HG02763 (cell line): ENCODE measurements around the gene TSSC4.
"Not testable (repeated sequence)": the region's sequence is repeated elsewhere in the genome, so short reads cannot be mapped to it uniquely, and the experiment has no call there.

Experiments used
- ATAC-seq: cut with Tn5 transposase; IDR thresholded peaks from one replicate; pipeline ENCODE4 v1.9.1; 2021; ENCODE audit warnings: mild to moderate bottlenecking, moderate library complexity; ENCODE audit not compliant: unreplicated experiment

Gene TSSC4

GRCh38 chr11:2400069-2400761 lies at the start of gene TSSC4:
Gene TSSC4 (plus strand): TSS chr11:2400750. CDS start chr11:2402634, 1,884 bp downstream.
- peak; percentile 82 for ATAC-seq

GRCh38 chr11:2351701-2352100 lies 48.8 kb upstream of the TSSC4 start:
- ATAC-seq, result no peak

- ATAC-seq, result no peak
Observed at GRCh38 chr11:2352420-2352819, 48.1 kb upstream of the TSSC4 start.

- no peak for ATAC-seq
Observed at GRCh38 chr11:2355000-2355644, 45.4 kb upstream of the TSSC4 start.

- ATAC-seq, result no peak
Observed at GRCh38 chr11:2357246-2357645, 43.3 kb upstream of the TSSC4 start.

- ATAC-seq, result not testable (repeated sequence)
Observed at GRCh38 chr11:2357651-2358050, 42.9 kb upstream of the TSSC4 start.

GRCh38 chr11:2358754-2359442 lies 41.7 kb upstream of the TSSC4 start:
- ATAC-seq, result no peak

- no peak for ATAC-seq
Observed at GRCh38 chr11:2359557-2359956, 41.0 kb upstream of the TSSC4 start.

- ATAC-seq, result no peak
Observed at GRCh38 chr11:2360081-2360642, 40.4 kb upstream of the TSSC4 start.

- ATAC-seq, result no peak
Observed at GRCh38 chr11:2361565-2361964, 39.0 kb upstream of the TSSC4 start.

GRCh38 chr11:2362414-2362813 lies 38.1 kb upstream of the TSSC4 start:
- no peak for ATAC-seq

GRCh38 chr11:2363130-2363529 lies 37.4 kb upstream of the TSSC4 start:
- ATAC-seq, result no peak

- no peak for ATAC-seq
Observed at GRCh38 chr11:2363577-2364370, 36.8 kb upstream of the TSSC4 start.

GRCh38 chr11:2364386-2364785 lies 36.2 kb upstream of the TSSC4 start:
- not testable (repeated sequence) for ATAC-seq

- ATAC-seq, result no peak
Observed at GRCh38 chr11:2365571-2366210, 34.9 kb upstream of the TSSC4 start.

GRCh38 chr11:2366276-2366675 lies 34.3 kb upstream of the TSSC4 start:
- no peak for ATAC-seq

- ATAC-seq, result no peak
Observed at GRCh38 chr11:2366733-2367132, 33.8 kb upstream of the TSSC4 start.

GRCh38 chr11:2367266-2368160 lies 33.0 kb upstream of the TSSC4 start:
- no peak for ATAC-seq

- no peak for ATAC-seq
Observed at GRCh38 chr11:2368178-2368850, 32.2 kb upstream of the TSSC4 start.
